Uterus (tissue), 2 donors: ENCODE results near the gene WDR17.

Experiments used
- POLR2A ChIP-seq, 2 donors: fragments of 450-650 bp; IDR thresholded peaks; one replicate each; pipeline ENCODE4 v1.6.1; 2016; ENCODE audit warnings: antibody characterized with exemption in 2 of 2, mild to moderate bottlenecking in 1 of 2, moderate library complexity in 1 of 2
- TF ChIP-seq, protein P1 (sequence below), 4 experiments: fragments of 200-600 bp in 2 of 4; fragments of 450-650 bp in 2 of 4; sonication (generic) in 2 of 4; IDR thresholded peaks; one replicate each; pipeline ENCODE4 v1.5.1; 2016 to 2019; ENCODE audit warnings: antibody characterized with exemption in 4 of 4, mild to moderate bottlenecking in 2 of 4, moderate library complexity in 1 of 4

DNA sequence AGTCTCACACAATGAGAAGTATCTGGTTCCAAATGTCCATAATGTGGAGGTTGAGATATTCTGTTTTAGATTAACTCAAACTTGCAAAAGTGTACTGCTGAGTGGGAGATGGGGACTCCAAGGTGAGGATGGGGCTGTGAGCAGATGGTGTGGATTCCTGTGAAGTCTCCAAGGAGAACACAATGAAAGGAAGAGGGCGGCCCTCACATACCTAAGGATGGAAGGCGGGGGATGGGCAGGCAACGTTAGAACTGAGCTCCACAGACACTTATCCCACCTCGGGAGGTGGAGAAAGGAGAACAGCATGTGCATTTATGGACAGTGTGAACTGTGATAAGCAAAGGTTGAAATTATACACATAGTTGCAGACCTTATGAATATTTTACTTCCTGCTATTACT lies 139.7 kb downstream of the WDR17 start:
- TF ChIP-seq, protein P1, sequence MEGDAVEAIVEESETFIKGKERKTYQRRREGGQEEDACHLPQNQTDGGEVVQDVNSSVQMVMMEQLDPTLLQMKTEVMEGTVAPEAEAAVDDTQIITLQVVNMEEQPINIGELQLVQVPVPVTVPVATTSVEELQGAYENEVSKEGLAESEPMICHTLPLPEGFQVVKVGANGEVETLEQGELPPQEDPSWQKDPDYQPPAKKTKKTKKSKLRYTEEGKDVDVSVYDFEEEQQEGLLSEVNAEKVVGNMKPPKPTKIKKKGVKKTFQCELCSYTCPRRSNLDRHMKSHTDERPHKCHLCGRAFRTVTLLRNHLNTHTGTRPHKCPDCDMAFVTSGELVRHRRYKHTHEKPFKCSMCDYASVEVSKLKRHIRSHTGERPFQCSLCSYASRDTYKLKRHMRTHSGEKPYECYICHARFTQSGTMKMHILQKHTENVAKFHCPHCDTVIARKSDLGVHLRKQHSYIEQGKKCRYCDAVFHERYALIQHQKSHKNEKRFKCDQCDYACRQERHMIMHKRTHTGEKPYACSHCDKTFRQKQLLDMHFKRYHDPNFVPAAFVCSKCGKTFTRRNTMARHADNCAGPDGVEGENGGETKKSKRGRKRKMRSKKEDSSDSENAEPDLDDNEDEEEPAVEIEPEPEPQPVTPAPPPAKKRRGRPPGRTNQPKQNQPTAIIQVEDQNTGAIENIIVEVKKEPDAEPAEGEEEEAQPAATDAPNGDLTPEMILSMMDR (IDR thresholded peaks at IDR 0.05) = no peak
- TF ChIP-seq POLR2A (IDR thresholded peaks at IDR 0.05) = no peak
